Skeletal muscle tissue (tissue), 4 donors: Measurements from ENCODE around the gene VWA5B1. TPM values are rescaled to one million over a fixed set of nuclear protein-coding genes. Genes with fewer than 3 reads are reported as not detected.

Experiments
- H3K27ac ChIP-seq: one replicate; pipeline ENCODE4 v1.7.0; 2013; ENCODE audit warnings: mild to moderate bottlenecking, low read depth, low read length, inconsistent platforms
- H3K27me3 ChIP-seq, 3 donors: one replicate each; pipeline ENCODE4 v1.7.0; 2013; ENCODE audit warnings: low read length in 3 of 3; ENCODE audit not compliant: control insufficient read depth in 3 of 3, insufficient read depth in 3 of 3
- H3K36me3 ChIP-seq, 3 donors: one replicate each; pipeline ENCODE4 v1.7.0; 2013; ENCODE audit warnings: low read length in 3 of 3; ENCODE audit not compliant: control insufficient read depth in 3 of 3, insufficient read depth in 3 of 3
- H3K4me1 ChIP-seq, 3 donors: one replicate each; pipeline ENCODE4 v1.7.0; 2013; ENCODE audit warnings: low read length in 3 of 3, mild to moderate bottlenecking in 3 of 3; ENCODE audit not compliant: control insufficient read depth in 3 of 3, insufficient read depth in 3 of 3
- H3K4me3 ChIP-seq, 3 donors: one replicate each; pipeline ENCODE4 v1.7.0; 2013; ENCODE audit warnings: low read length in 3 of 3
- H3K9ac ChIP-seq, 3 donors: one replicate each; pipeline ENCODE4 v1.7.0; 2013; ENCODE audit warnings: low read length in 3 of 3, mild to moderate bottlenecking in 3 of 3, moderate library complexity in 2 of 3, low read depth in 1 of 3
- H3K9me3 ChIP-seq, 3 donors: one replicate each; pipeline ENCODE4 v1.7.0; 2013; ENCODE audit warnings: low read length in 3 of 3; ENCODE audit not compliant: control insufficient read depth in 3 of 3
- total RNA-seq: library from RNA; depleted of rRNA; stranded (reverse); fragments of >200 nt; gene quantifications from one replicate; pipeline ENCODE4 v1.2.3, GENCODE V29; 2014
- donor health status: Osteomylitis.

VWA5B1 gene
- total RNA-seq, 1 donor from 2014 or later = 0.52 TPM

DNA sequence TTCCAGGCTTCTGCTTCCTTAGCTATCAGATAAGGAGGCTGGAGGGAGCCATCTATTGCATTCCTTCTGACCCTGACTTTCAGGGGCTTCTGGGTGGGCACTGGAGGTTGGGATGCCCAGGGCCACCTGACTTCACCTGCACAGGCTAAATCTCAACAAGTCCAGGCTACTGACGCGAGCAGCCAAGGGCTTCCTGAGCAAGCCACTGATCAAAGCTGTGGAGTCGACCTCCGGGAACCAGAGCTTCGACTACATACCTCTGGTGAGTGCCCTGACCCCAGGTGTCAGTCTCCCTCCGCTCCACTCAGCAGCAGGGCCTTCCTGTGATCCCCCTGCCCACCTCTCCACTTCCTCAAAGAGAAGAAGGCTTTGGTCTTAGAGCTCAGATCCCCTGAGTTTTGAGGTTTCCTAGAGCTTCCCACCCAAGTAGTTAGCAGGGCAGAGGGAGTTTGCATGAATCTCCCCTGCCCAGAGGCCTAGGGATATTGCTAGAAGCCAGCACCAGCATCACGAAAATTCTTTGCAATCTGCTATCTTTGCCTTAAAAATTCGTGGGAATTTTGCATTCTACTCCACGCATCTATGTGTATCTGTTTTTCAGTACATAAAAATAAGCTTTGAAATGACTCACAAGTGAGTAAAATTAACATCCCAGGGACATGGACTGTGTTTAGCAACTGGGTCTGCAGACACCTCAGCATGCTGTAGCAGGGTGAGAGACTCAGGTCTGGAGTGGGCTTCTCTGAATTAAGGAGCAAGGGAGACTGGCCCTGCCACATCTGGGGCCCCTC is 61.4 kb downstream of the VWA5B1 start:
- H3K4me3 ChIP-seq = no peak overlapping the region
- peaks cover 2 to 18% (median 10%) of the 10 kb centered on the region in 3 donors for H3K4me1 ChIP-seq
- no peaks in the 10 kb centered on the region for H3K36me3 ChIP-seq
- no peaks in the 10 kb centered on the region for H3K9me3 ChIP-seq
- H3K27ac ChIP-seq = no peak overlapping the region
- H3K9ac ChIP-seq = no peak overlapping the region
- peaks cover 0 to 2% (median 0%) of the 10 kb centered on the region in 3 donors for H3K27me3 ChIP-seq

DNA sequence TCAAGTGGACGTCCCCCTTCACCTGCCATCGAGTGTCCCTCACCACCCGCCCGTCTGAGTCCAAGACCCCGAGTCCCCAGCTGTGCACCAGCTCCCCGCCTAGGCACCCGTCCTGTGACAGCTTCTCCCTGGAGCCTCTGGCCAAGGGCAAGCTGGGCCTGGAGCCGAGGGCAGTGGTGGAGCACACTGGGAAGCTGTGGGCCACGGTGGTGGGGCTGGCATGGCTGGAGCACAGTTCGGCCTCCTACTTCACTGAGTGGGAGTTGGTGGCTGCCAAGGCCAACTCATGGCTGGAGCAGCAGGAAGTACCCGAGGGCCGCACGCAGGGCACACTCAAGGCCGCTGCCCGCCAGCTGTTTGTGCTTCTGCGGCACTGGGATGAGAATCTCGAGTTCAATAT is 63.2 kb downstream of the VWA5B1 start:
- peaks cover 18 to 35% (median 26%) of the 10 kb centered on the region in 3 donors for H3K4me1 ChIP-seq
- no peaks in the 10 kb centered on the region for H3K9me3 ChIP-seq
- no peaks in the 10 kb centered on the region for H3K36me3 ChIP-seq
- H3K27me3 ChIP-seq = peaks cover 0 to under 1% (median 0%) of the 10 kb centered on the region in 3 donors
- no peak overlapping the region for H3K27ac ChIP-seq
- no peak overlapping the region for H3K9ac ChIP-seq
- H3K4me3 ChIP-seq = no peak overlapping the region

DNA sequence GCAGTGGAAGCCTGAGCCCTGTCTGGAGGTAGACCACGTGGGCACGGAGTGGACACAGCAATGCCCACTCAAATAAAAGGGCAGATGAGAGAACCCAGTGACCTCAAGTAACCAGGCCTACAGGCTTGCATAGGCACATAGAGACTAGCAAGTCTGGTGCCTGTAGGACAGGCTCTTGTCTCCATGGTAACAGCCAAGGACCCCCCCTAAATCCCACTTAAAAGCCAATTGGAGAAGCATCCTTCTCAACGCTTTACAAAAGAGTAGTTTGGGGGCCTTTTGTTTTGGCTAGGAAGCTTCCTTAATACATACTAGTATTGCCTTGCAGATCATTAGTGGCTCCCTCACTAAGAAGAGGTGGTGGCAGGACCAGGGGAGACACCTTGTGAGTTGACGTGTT is 63.9 kb downstream of the VWA5B1 start:
- H3K4me3 ChIP-seq = no peak overlapping the region
- peaks cover 24 to 42% (median 33%) of the 10 kb centered on the region in 3 donors for H3K4me1 ChIP-seq
- H3K27ac ChIP-seq = no peak overlapping the region

DNA sequence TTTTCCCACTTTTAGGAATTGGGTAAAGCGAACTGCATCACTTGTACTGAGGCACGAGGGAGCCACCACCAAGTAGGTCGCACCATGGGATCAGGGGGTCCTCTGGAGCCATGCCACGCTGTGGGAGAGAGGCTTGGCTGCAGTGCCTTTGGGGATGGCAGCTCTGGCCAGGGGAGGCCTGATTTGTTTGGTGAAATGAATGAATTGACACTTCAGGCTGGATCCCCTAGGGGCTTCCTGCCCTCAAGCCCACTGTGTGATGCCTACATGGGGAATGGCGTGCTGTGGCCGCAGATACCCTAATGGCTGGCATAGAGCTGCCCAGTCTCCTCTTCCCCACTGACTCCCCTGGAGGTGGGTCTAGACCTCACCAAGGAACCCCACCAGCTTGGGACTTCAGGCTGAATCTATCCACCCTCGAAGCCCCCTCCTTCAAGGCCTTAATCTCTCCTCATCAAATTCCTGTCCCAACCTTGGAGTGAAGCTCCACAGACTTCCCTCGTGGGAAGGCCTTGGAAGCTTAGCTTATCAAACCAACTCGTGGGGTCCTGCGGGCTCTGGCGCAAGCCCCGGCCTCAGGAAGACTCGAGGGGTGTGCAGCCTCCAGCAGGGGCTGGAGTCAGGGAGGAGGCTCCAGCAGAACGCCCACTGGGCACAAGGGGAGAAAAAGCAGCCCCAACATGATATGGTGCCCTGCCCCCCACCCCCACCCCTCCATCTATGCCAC is 64.6 kb downstream of the VWA5B1 start:
- no peaks in the 10 kb centered on the region for H3K9me3 ChIP-seq
- H3K9ac ChIP-seq = no peak overlapping the region
- no peak overlapping the region for H3K27ac ChIP-seq
- H3K4me1 ChIP-seq = peaks cover 24 to 42% (median 35%) of the 10 kb centered on the region in 3 donors
- no peaks in the 10 kb centered on the region for H3K36me3 ChIP-seq
- no peak overlapping the region for H3K4me3 ChIP-seq
- no peaks in the 10 kb centered on the region for H3K27me3 ChIP-seq

More for the DNA sequence above, 63.9 kb downstream of the VWA5B1 start:
- no peaks in the 10 kb centered on the region for H3K36me3 ChIP-seq
- no peak overlapping the region for H3K9ac ChIP-seq
- H3K9me3 ChIP-seq = no peaks in the 10 kb centered on the region
- H3K27me3 ChIP-seq = no peaks in the 10 kb centered on the region

DNA sequence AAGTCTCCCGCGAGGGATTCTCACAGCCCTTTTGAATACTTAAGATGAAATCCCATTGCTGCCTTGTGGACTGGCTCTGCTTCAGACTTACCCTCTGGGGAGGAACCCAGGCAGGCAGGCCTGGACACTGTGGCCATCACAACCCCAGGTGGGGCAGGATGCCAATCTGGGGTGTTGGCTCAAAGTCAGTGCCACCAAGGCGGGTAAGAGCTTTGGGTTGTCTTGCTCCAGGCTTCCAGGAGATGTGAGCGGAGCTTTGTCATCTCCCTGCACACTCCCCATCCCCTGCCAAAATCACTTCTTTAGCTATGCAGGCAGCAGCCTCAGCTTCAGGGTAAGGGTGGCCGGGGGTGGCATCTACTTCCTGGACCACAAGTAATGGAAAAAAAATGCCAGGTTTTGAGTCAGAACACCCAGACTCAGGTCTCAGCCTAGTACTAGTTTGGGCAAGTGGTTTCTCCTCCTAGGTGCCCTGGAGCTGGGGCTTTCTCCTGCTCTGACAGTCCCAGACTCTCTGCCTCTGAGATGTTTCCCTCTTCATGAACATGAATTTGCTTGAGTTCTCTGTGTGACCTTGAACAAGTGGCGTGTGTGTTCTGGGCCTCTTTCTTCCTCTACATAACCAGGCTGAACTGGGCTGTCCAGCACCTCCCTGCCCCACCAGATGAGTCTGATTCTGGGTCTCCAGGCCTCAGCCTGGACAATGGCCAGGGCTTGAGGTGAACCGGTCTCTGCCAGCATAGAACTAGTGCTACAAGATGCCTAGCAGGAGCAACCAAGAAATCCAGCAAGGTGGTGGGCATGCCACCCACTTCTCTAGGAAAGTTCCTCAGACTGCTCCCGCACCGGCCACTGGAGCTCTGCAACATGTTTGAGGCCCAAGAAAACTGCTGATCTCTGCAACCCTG is 65.4 kb downstream of the VWA5B1 start:
- Histone ChIP-seq H3K4me1 (peaks cover 24 to 37% (median 33%) of the 10 kb centered on the region in 3 donors), H3K27ac (no peak overlapping the region), H3K27me3 (peaks cover 0 to 5% (median 0%) of the 10 kb centered on the region in 3 donors), H3K36me3 (no peaks in the 10 kb centered on the region), H3K9me3 (no peaks in the 10 kb centered on the region), H3K9ac (no peak overlapping the region), H3K4me3 (no peak overlapping the region)

DNA sequence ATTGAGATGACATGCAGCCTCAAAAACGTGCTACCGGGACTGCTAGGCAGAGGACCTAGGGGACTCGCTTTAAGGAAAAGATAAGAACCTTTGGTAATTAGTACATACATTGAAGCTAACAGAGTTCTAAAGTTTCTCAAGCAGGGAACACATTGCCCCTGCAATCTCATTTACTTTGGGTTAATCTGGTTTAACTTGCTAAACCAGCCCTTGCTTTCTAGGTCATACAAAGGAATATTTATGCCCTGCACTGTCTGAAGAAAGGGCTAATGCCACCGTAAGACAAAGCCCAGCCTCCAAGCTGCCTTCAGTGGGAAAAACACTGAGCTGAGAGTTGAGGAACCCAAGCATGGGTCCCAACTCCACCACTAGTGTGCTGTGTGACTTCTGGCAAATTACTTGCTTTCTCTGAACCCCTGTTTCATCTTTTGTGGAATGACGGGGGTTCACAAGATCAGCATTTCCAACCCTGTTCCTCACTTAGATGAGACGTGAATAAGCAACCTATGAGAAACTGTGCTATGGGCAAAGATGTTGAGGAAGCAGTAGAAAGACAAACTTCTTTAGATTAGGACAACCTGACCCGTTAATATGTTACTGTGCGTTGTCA is 66.3 kb downstream of the VWA5B1 start:
- H3K4me1 ChIP-seq = peaks cover 30 to 45% (median 42%) of the 10 kb centered on the region in 3 donors
- no peaks in the 10 kb centered on the region for H3K36me3 ChIP-seq
- no peak overlapping the region for H3K9ac ChIP-seq
- no peak overlapping the region for H3K4me3 ChIP-seq
- H3K27me3 ChIP-seq = peaks cover 2 to 10% (median 4%) of the 10 kb centered on the region in 3 donors
- H3K9me3 ChIP-seq = no peaks in the 10 kb centered on the region
- no peak overlapping the region for H3K27ac ChIP-seq

DNA sequence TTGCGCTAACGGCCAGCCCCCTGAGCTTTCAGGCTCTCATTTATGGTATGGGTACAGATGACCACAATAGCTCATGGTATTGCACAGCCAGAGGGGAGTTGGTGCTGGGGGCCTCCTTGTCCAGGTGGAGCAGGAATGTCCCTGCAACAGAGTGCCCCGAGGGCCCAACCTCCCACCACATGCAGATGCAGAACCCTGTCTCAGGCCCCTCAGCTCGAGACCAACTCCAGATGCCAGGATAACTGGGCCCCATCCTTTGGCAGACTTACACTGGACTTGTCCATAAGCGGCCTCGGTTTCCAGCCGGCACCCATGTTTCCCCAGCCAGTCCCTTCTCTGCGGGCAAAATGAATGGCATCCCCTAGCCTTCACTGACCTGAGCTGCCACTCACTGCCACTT is 67.1 kb downstream of the VWA5B1 start:
- peaks cover 4 to 10% (median 5%) of the 10 kb centered on the region in 3 donors for H3K27me3 ChIP-seq
- no peak overlapping the region for H3K9ac ChIP-seq
- H3K9me3 ChIP-seq = no peaks in the 10 kb centered on the region
- peak overlapping the region; percentile 45 for H3K27ac ChIP-seq
- no peaks in the 10 kb centered on the region for H3K36me3 ChIP-seq
- H3K4me1 ChIP-seq = peaks cover 30 to 51% (median 48%) of the 10 kb centered on the region in 3 donors
- H3K4me3 ChIP-seq = peak overlapping the region in 1 of 3 donors; percentile 57

DNA sequence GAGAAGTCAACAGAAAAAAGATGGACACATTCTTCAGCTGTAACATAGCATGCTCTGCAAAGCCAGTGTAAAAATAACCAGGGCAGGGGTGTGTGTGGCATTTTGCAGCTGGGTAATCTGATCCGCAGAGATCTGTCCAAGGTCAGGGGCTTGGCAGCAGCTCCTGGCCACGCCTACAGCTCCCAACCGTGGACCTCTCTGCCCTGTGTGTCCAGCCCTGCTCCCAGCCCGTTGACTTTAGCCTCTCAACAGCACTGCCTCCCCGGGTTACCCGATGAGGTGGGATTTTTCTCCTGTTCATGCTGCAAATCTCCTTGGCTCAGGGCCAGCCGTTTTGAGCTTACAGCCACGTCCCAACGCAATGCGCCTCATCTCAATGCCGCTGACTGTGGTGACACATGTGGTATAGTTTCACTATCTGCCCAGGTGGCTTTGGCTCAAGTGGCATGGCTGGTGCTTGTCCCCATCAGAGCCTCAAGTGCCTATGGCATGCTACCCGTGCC is 68.1 kb downstream of the VWA5B1 start:
- peaks cover 30 to 51% (median 48%) of the 10 kb centered on the region in 3 donors for H3K4me1 ChIP-seq
- no peaks in the 10 kb centered on the region for H3K9me3 ChIP-seq
- H3K4me3 ChIP-seq = peak overlapping the region; percentile 57 to 76 (median 65)
- H3K27me3 ChIP-seq = peaks cover 4 to 15% (median 5%) of the 10 kb centered on the region in 3 donors
- peak overlapping the region; percentile 45 for H3K27ac ChIP-seq
- H3K36me3 ChIP-seq = no peaks in the 10 kb centered on the region
- peak overlapping the region; percentile 35 to 73 (median 65) for H3K9ac ChIP-seq
